ENCODE measurements around the gene TMEM98.
"Not testable (repeated sequence)": the region's sequence is repeated elsewhere in the genome, so short reads cannot be mapped to it uniquely, and the experiment has no call there.

The TMEM98 gene

GRCh38 chr17:32910769-32911168 lies 17.2 kb upstream of the TMEM98 start:
- peaks cover 0 to 4% (median 0%) of the 10 kb centered on the region in 10 experiments; a peak in 2 of 20 replicates for H3K4me1 ChIP-seq
- H3K36me3 ChIP-seq: no peaks in the 10 kb centered on the region
- H3K9ac ChIP-seq: no peak overlapping the region
- no peak for TF ChIP-seq Cebpa-rat (IDR thresholded peaks at IDR 0.05)
- no peak overlapping the region for H3K27ac ChIP-seq
- H3K4me2 ChIP-seq: no peak overlapping the region
- no peaks in the 10 kb centered on the region for H4K20me1 ChIP-seq
- no peaks in the 10 kb centered on the region for H3K27me3 ChIP-seq
- no peak overlapping the region for H3K4me3 ChIP-seq
- H3K9me3 ChIP-seq (replicated peaks in 1 of 11): no peaks in the 10 kb centered on the region

- H3K36me3 ChIP-seq: no peaks in the 10 kb centered on the region
- peaks cover 0 to 3% (median 0%) of the 10 kb centered on the region in 10 experiments; a peak in 2 of 20 replicates for H3K4me1 ChIP-seq
- H3K4me3 ChIP-seq: no peak overlapping the region
- H3K4me2 ChIP-seq: no peak overlapping the region
- H4K20me1 ChIP-seq: no peaks in the 10 kb centered on the region
- no peak overlapping the region for H3K27ac ChIP-seq
- H3K9ac ChIP-seq: no peak overlapping the region
- no peak for TF ChIP-seq Cebpa-rat (IDR thresholded peaks at IDR 0.05)
- H3K27me3 ChIP-seq: no peaks in the 10 kb centered on the region
- no peaks in the 10 kb centered on the region for H3K9me3 ChIP-seq (replicated peaks in 1 of 11)
Measured at GRCh38 chr17:32912218-32912897, 15.6 kb upstream of the TMEM98 start.

GRCh38 chr17:32913593-32913992 lies 14.4 kb upstream of the TMEM98 start:
- Histone ChIP-seq H3K4me2 (no peak overlapping the region), H3K4me3 (no peak overlapping the region), H3K27me3 (no peaks in the 10 kb centered on the region), H3K27ac (no peak overlapping the region), H3K36me3 (no peaks in the 10 kb centered on the region), H4K20me1 (no peaks in the 10 kb centered on the region), H3K4me1 (no peaks in the 10 kb centered on the region), H3K9ac (no peak overlapping the region), H3K9me3 (replicated peaks in 1 of 11) (no peaks in the 10 kb centered on the region)
- TF ChIP-seq Cebpa-rat (IDR thresholded peaks at IDR 0.05): no peak

- H3K9ac ChIP-seq: no peak overlapping the region
- H3K4me3 ChIP-seq: no peak overlapping the region
- no peak overlapping the region for H3K27ac ChIP-seq
- no peaks in the 10 kb centered on the region for H3K9me3 ChIP-seq (replicated peaks in 1 of 11)
- no peaks in the 10 kb centered on the region for H3K4me1 ChIP-seq
- H3K4me2 ChIP-seq: no peak overlapping the region
- H4K20me1 ChIP-seq: no peaks in the 10 kb centered on the region
- H3K27me3 ChIP-seq: no peaks in the 10 kb centered on the region
- no peaks in the 10 kb centered on the region for H3K36me3 ChIP-seq
- no peak for TF ChIP-seq Cebpa-rat (IDR thresholded peaks at IDR 0.05)
Measured at GRCh38 chr17:32914181-32914580, 13.8 kb upstream of the TMEM98 start.

GRCh38 chr17:32915245-32915644 lies 12.7 kb upstream of the TMEM98 start:
- H3K27me3 ChIP-seq: no peaks in the 10 kb centered on the region
- no peak overlapping the region for H3K27ac ChIP-seq
- H3K36me3 ChIP-seq: no peaks in the 10 kb centered on the region
- H4K20me1 ChIP-seq: no peaks in the 10 kb centered on the region
- no peak for TF ChIP-seq Cebpa-rat (IDR thresholded peaks at IDR 0.05)
- no peaks in the 10 kb centered on the region for H3K4me1 ChIP-seq
- no peak overlapping the region for H3K9ac ChIP-seq
- no peak overlapping the region for H3K4me3 ChIP-seq
- no peaks in the 10 kb centered on the region for H3K9me3 ChIP-seq (replicated peaks in 1 of 11)
- no peak overlapping the region for H3K4me2 ChIP-seq

- TF ChIP-seq Cebpa-rat (IDR thresholded peaks at IDR 0.05): no peak
- Histone ChIP-seq H3K27ac (no peak overlapping the region), H3K4me1 (no peaks in the 10 kb centered on the region), H3K9me3 (replicated peaks in 1 of 11) (no peaks in the 10 kb centered on the region), H4K20me1 (no peaks in the 10 kb centered on the region), H3K9ac (no peak overlapping the region), H3K4me3 (no peak overlapping the region), H3K36me3 (no peaks in the 10 kb centered on the region), H3K4me2 (no peak overlapping the region), H3K27me3 (no peaks in the 10 kb centered on the region)
Measured at GRCh38 chr17:32916134-32916533, 11.8 kb upstream of the TMEM98 start.

GRCh38 chr17:32917081-32917480 lies 10.9 kb upstream of the TMEM98 start:
- Histone ChIP-seq H3K9me3 (replicated peaks in 1 of 11) (no peaks in the 10 kb centered on the region), H3K4me2 (no peak overlapping the region), H3K27ac (no peak overlapping the region), H3K36me3 (no peaks in the 10 kb centered on the region), H3K27me3 (no peaks in the 10 kb centered on the region), H3K9ac (no peak overlapping the region), H4K20me1 (no peaks in the 10 kb centered on the region), H3K4me3 (no peak overlapping the region), H3K4me1 (no peaks in the 10 kb centered on the region)
- no peak for TF ChIP-seq Cebpa-rat (IDR thresholded peaks at IDR 0.05)

GRCh38 chr17:32917842-32918241 lies 10.1 kb upstream of the TMEM98 start:
- no peak overlapping the region for H3K27ac ChIP-seq
- no peaks in the 10 kb centered on the region for H3K36me3 ChIP-seq
- H3K4me1 ChIP-seq: no peaks in the 10 kb centered on the region
- no peaks in the 10 kb centered on the region for H4K20me1 ChIP-seq
- no peak overlapping the region for H3K9ac ChIP-seq
- no peaks in the 10 kb centered on the region for H3K9me3 ChIP-seq (replicated peaks in 1 of 11)
- no peak overlapping the region for H3K4me2 ChIP-seq
- no peak for TF ChIP-seq Cebpa-rat (IDR thresholded peaks at IDR 0.05)
- H3K27me3 ChIP-seq: no peaks in the 10 kb centered on the region
- H3K4me3 ChIP-seq: no peak overlapping the region

- H3K36me3 ChIP-seq; H3K9ac ChIP-seq; H3K27ac ChIP-seq; H3K4me2 ChIP-seq; H3K4me1 ChIP-seq; H4K20me1 ChIP-seq; H3K27me3 ChIP-seq; H3K9me3 ChIP-seq (replicated peaks in 1 of 11); H3K4me3 ChIP-seq: not testable (repeated sequence)
Measured at GRCh38 chr17:32919876-32920275, 8.1 kb upstream of the TMEM98 start.

- Histone ChIP-seq H3K36me3 (no peaks in the 10 kb centered on the region), H3K27ac (no peak overlapping the region), H3K27me3 (no peaks in the 10 kb centered on the region), H3K9me3 (replicated peaks in 1 of 11) (no peaks in the 10 kb centered on the region), H3K4me1 (no peaks in the 10 kb centered on the region), H3K4me2 (no peak overlapping the region), H3K9ac (no peak overlapping the region), H3K4me3 (no peak overlapping the region), H4K20me1 (no peaks in the 10 kb centered on the region)
- TF ChIP-seq Cebpa-rat (IDR thresholded peaks at IDR 0.05): no peak
Measured at GRCh38 chr17:32920293-32920692, 7.7 kb upstream of the TMEM98 start.

Measured in BLaER1 treated with 17β-estradiol and CSF1 and Interleukin-3, amounts not matched to agents 10 nM and 100 nM (cell line).